HG02885 (cell line): ENCODE data around the gene HELB.

Experiments used
- ATAC-seq: cut with Tn5 transposase; IDR thresholded peaks from one replicate; pipeline ENCODE4 v1.9.1; 2021; ENCODE audit warnings: mild to moderate bottlenecking; ENCODE audit not compliant: unreplicated experiment, poor library complexity

Gene HELB

GRCh38 chr12:66297923-66298322 is 4.4 kb upstream of the HELB start:
- no peak for ATAC-seq

GRCh38 chr12:66302827-66303169 is 505 bp downstream of the HELB start:
- no peak for ATAC-seq

GRCh38 chr12:66303316-66303804 is 1.1 kb downstream of the HELB start:
- ATAC-seq, result peak; percentile 47

- ATAC-seq, result no peak
Observed at GRCh38 chr12:66304296-66304900, 2.1 kb downstream of the HELB start.

- no peak for ATAC-seq
Observed at GRCh38 chr12:66309606-66310005, 7.3 kb downstream of the HELB start.

GRCh38 chr12:66312189-66312588 is 9.9 kb downstream of the HELB start:
- ATAC-seq, result no peak

GRCh38 chr12:66314278-66314677 is 12.0 kb downstream of the HELB start:
- no peak for ATAC-seq

- peak; percentile 86 for ATAC-seq
Observed at GRCh38 chr12:66319266-66319954, 17.1 kb downstream of the HELB start.

GRCh38 chr12:66320996-66321395 is 18.7 kb downstream of the HELB start:
- no peak for ATAC-seq

GRCh38 chr12:66321435-66321834 is 19.1 kb downstream of the HELB start:
- ATAC-seq, result no peak

GRCh38 chr12:66323017-66323416 is 20.7 kb downstream of the HELB start:
- no peak for ATAC-seq

GRCh38 chr12:66329941-66330340 is 27.6 kb downstream of the HELB start:
- ATAC-seq, result no peak

- no peak for ATAC-seq
Observed at GRCh38 chr12:66331016-66331415, 28.7 kb downstream of the HELB start.

- ATAC-seq, result no peak
Observed at GRCh38 chr12:66331814-66332213, 29.5 kb downstream of the HELB start.

GRCh38 chr12:66335746-66336145 is 33.5 kb downstream of the HELB start:
- ATAC-seq, result no peak

GRCh38 chr12:66337381-66338010 is 35.2 kb downstream of the HELB start:
- ATAC-seq, result no peak

- no peak for ATAC-seq
Observed at GRCh38 chr12:66340131-66340530, 37.8 kb downstream of the HELB start.

- no peak for ATAC-seq
Observed at GRCh38 chr12:66341126-66341525, 38.8 kb downstream of the HELB start.

GRCh38 chr12:66345212-66345611 is 42.9 kb downstream of the HELB start:
- ATAC-seq, result no peak

GRCh38 chr12:66345956-66346355 is 43.7 kb downstream of the HELB start:
- no peak for ATAC-seq

- ATAC-seq, result no peak
Observed at GRCh38 chr12:66351301-66351700, 49.0 kb downstream of the HELB start.

- ATAC-seq, result no peak
Observed at GRCh38 chr12:66352197-66352596, 49.9 kb downstream of the HELB start.
